ENCODE measurements around the gene ACAN. TPM values are rescaled to one million over a fixed set of nuclear protein-coding genes. Genes with fewer than 3 reads are reported as not detected.

The ACAN gene
- total and polyA plus RNA-seq, 2 donors from 2014 or later: 2.8 to 10.3 TPM

DNA sequence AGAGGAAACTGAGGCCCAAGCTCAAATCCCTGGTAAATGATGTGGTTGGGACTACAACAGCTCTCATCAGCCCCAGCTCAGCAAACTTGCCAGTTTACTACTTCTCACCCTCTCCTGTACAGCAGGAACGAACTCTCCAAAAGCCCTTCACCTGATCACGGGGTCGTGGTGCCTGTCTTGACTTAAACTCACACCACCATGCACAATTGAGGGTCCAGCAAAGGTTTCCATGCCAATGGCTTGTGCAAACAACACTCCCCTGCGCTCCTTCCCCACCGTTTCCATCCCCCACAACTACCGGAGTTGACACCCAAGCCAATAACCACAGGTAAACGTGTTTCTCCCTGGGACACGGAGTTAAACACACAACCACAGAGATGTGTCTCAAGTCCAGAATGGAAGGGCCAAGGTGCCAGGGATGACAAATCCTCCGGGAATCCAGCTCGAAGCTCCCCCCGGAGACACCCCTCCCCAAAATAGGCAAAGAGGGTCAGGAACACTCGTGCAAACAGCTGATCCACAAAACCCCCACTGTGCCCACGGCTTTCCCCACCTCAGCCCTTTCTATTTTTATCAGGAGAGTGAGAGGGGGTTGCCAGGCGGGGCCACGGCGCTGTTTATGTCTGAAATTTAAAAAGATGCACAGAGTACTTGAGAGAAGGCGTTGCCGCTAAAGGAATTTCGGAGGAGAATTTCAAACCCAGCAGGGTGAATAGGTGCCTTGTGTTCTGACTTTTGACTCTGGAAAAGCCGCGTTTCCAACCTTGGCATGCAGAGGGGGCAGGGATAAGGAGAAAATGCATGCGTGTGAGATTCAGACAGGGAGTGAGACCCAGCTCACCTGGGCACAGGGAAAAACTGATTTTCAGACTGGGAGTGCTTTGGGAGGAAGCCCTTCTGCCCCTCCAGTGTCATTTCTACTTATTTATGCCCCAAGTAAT lies 10.6 kb upstream of the ACAN start:
- Histone ChIP-seq H3K27ac (ENCODE audit: low read depth in 2 of 2, low read length in 2 of 2) (no peak overlapping the region), H3K36me3 (ENCODE audit: control insufficient read depth in 2 of 3, insufficient read depth in 3 of 3, low read length in 3 of 3) (no peaks in the 10 kb centered on the region), H3K27me3 (ENCODE audit: control insufficient read depth, insufficient read depth, low read length) (peaks cover 5% of the 10 kb centered on the region), H3K9me3 (ENCODE audit: control insufficient read depth in 2 of 3, insufficient read depth in 1 of 3, low read length in 3 of 3) (no peaks in the 10 kb centered on the region), H3K4me3 (ENCODE audit: low read length in 3 of 3) (no peak overlapping the region), H3K4me1 (ENCODE audit: control insufficient read depth in 2 of 3, insufficient read depth in 2 of 3, low read depth in 1 of 3, low read length in 3 of 3) (no peaks in the 10 kb centered on the region), H3K9ac (ENCODE audit: low read length in 3 of 3) (no peak overlapping the region)
- intact Hi-C loops (cut with DNase I): no loop called here
- TF ChIP-seq, protein P1, sequence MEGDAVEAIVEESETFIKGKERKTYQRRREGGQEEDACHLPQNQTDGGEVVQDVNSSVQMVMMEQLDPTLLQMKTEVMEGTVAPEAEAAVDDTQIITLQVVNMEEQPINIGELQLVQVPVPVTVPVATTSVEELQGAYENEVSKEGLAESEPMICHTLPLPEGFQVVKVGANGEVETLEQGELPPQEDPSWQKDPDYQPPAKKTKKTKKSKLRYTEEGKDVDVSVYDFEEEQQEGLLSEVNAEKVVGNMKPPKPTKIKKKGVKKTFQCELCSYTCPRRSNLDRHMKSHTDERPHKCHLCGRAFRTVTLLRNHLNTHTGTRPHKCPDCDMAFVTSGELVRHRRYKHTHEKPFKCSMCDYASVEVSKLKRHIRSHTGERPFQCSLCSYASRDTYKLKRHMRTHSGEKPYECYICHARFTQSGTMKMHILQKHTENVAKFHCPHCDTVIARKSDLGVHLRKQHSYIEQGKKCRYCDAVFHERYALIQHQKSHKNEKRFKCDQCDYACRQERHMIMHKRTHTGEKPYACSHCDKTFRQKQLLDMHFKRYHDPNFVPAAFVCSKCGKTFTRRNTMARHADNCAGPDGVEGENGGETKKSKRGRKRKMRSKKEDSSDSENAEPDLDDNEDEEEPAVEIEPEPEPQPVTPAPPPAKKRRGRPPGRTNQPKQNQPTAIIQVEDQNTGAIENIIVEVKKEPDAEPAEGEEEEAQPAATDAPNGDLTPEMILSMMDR (IDR thresholded peaks at IDR 0.05; ENCODE audit: borderline replicate concordance, extremely low read depth, insufficient read depth): no peak
- FAIRE-seq (no peak), DNase-seq (no peak)

DNA sequence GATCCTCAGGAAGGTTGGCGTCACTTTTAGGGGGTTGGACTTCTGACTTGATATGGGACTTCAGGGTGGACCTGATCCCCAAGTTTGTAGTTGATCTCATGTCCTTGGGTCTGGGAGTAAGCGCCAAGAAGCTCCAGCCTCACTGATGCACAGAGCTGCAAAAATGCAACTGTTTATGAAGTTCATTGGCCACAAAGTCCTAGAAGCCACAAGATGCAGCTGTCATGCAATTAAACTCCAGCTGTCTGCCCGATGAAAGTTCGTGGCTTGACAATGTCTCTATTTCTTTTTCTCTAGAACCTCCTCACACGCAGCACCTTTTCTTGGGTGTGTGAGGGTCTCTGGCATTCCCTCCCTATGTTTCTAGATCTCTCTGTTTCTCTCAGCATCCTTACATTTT lies 9.2 kb upstream of the ACAN start:
- Histone ChIP-seq H3K4me1 (ENCODE audit: control insufficient read depth in 2 of 3, insufficient read depth in 2 of 3, low read depth in 1 of 3, low read length in 3 of 3) (no peaks in the 10 kb centered on the region), H3K9ac (ENCODE audit: low read length in 3 of 3) (no peak overlapping the region), H3K27ac (ENCODE audit: low read depth in 2 of 2, low read length in 2 of 2) (no peak overlapping the region), H3K4me3 (ENCODE audit: low read length in 3 of 3) (no peak overlapping the region), H3K36me3 (ENCODE audit: control insufficient read depth in 2 of 3, insufficient read depth in 3 of 3, low read length in 3 of 3) (no peaks in the 10 kb centered on the region), H3K27me3 (ENCODE audit: control insufficient read depth, insufficient read depth, low read length) (peaks cover 5% of the 10 kb centered on the region), H3K9me3 (ENCODE audit: control insufficient read depth in 2 of 3, insufficient read depth in 1 of 3, low read length in 3 of 3) (no peaks in the 10 kb centered on the region)
- FAIRE-seq (no peak), DNase-seq (no peak)
- intact Hi-C loops (cut with DNase I): no loop called here
- TF ChIP-seq, protein P1 (IDR thresholded peaks at IDR 0.05; ENCODE audit: borderline replicate concordance, extremely low read depth, insufficient read depth): no peak

DNA sequence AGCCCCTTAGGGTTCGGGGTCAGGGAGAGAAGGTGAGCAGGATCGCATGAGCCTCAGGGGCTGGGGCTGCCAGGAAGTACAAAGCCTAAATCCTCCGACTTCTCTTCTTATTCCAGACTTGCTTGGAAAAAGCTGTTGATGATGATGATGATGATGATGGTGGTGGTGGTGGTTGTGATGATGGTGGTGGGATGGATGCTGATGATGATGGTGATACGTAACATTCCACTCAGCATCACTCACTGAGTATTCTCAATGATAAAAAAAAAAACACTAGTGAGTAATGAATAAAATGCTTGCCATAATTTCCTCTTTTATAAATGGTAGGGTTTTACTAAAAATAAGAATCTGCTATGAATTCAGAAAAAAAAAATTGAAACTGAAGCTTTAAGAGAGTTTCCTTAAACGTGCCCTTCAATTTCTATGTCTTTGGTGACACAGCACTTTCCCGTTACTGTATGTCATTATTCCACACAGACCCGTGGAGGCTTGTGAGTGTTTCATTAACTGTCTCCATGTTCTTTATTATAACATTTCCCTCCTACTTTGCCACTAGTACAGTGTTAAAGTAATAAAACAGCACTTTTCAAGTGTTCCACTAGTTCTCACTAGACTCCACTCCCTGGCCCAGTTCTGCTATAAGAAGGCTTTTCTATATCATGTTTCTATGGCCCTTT lies 5.4 kb upstream of the ACAN start:
- Histone ChIP-seq H3K9ac (ENCODE audit: low read length in 3 of 3) (no peak overlapping the region), H3K27me3 (ENCODE audit: control insufficient read depth, insufficient read depth, low read length) (peaks cover 4% of the 10 kb centered on the region), H3K9me3 (ENCODE audit: control insufficient read depth in 2 of 3, insufficient read depth in 1 of 3, low read length in 3 of 3) (no peaks in the 10 kb centered on the region), H3K27ac (ENCODE audit: low read depth in 2 of 2, low read length in 2 of 2) (no peak overlapping the region), H3K4me1 (ENCODE audit: control insufficient read depth in 2 of 3, insufficient read depth in 2 of 3, low read depth in 1 of 3, low read length in 3 of 3) (no peaks in the 10 kb centered on the region), H3K4me3 (ENCODE audit: low read length in 3 of 3) (no peak overlapping the region), H3K36me3 (ENCODE audit: control insufficient read depth in 2 of 3, insufficient read depth in 3 of 3, low read length in 3 of 3) (no peaks in the 10 kb centered on the region)
- FAIRE-seq: no peak
- TF ChIP-seq, protein P1 (IDR thresholded peaks at IDR 0.05; ENCODE audit: borderline replicate concordance, extremely low read depth, insufficient read depth): no peak
- intact Hi-C loops (cut with DNase I): no loop called here
- no peak for DNase-seq
